GM23338 (cell line): ENCODE measurements around the gene ENTPD3.

ENCODE experiments used
- CREB1 ChIP-seq: fragments of 250-450 bp; sonication (Bioruptor Pico); IDR thresholded peaks from 2 replicates; pipeline ENCODE4 v1.5.0; 2020; ENCODE audit warnings: low read depth, mild to moderate bottlenecking, moderate library complexity
- EZH2 ChIP-seq: fragments of 200-600 bp; sonication (generic); IDR thresholded peaks from one replicate; pipeline ENCODE4 v1.8.0; 2017; ENCODE audit warnings: antibody characterized with exemption, mild to moderate bottlenecking, low read depth; ENCODE audit not compliant: unreplicated experiment
- EZH2phosphoT487 ChIP-seq: fragments of 200-600 bp; sonication (generic); IDR thresholded peaks from one replicate; pipeline ENCODE4 v1.8.1; 2018; ENCODE audit warnings: antibody characterized with exemption; ENCODE audit not compliant: unreplicated experiment
- POLR2AphosphoS5 ChIP-seq: IDR thresholded peaks from 2 replicates; pipeline ENCODE4 v1.6.1; 2016; ENCODE audit warnings: antibody characterized with exemption, low read depth
- REST ChIP-seq: IDR thresholded peaks from one replicate; pipeline ENCODE4 v1.6.1; 2018; ENCODE audit warnings: antibody characterized with exemption; ENCODE audit not compliant: unreplicated experiment
- TF ChIP-seq, protein P1 (sequence below), 2 experiments: fragments of 200-600 bp in 1 of 2; sonication (generic) in 1 of 2; conservative IDR thresholded peaks; 2 replicates each; pipeline versions ENCODE4 v1.5.1 to v1.6.1; 2016 to 2017; ENCODE audit warnings: antibody characterized with exemption in 2 of 2, low read depth in 2 of 2, mild to moderate bottlenecking in 2 of 2, moderate library complexity in 1 of 2

DNA sequence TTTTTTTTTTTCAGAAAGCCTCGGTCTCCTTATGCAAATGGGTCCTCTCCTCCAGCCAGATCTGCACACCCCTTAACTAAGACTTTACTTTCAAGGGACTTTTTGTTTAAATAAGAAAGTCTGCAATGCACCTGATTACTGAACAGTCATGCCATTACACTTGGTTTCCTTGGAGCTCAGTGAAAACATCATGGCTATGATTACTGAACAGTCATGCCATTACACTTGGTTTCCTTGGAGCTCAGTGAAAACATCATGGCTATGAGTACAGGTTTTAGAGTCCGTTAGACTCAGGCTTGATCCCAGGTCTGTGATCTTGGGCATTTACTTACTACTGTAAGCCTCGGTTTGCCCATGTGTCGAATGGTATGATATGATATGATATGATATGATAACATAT, 10.1 kb downstream of the ENTPD3 start:
- TF ChIP-seq REST (no peak), CREB1 (CRISPR knock-in tag) (no peak), POLR2AphosphoS5 (no peak), EZH2phosphoT487 (no peak), EZH2 (no peak)
- TF ChIP-seq, protein P1, sequence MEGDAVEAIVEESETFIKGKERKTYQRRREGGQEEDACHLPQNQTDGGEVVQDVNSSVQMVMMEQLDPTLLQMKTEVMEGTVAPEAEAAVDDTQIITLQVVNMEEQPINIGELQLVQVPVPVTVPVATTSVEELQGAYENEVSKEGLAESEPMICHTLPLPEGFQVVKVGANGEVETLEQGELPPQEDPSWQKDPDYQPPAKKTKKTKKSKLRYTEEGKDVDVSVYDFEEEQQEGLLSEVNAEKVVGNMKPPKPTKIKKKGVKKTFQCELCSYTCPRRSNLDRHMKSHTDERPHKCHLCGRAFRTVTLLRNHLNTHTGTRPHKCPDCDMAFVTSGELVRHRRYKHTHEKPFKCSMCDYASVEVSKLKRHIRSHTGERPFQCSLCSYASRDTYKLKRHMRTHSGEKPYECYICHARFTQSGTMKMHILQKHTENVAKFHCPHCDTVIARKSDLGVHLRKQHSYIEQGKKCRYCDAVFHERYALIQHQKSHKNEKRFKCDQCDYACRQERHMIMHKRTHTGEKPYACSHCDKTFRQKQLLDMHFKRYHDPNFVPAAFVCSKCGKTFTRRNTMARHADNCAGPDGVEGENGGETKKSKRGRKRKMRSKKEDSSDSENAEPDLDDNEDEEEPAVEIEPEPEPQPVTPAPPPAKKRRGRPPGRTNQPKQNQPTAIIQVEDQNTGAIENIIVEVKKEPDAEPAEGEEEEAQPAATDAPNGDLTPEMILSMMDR (conservative IDR thresholded peaks at IDR 0.05; ENCODE audit: low read depth in 2 of 2), result no peak
